ENCODE data around the gene HBM. TPM values are rescaled to one million over a fixed set of nuclear protein-coding genes. Genes with fewer than 3 reads are reported as not detected.
"Not testable (repeated sequence)": the region's sequence is repeated elsewhere in the genome, so short reads cannot be mapped to it uniquely, and the experiment has no call there.

HBM gene
- total RNA-seq, 1 experiment from 2014 or later, result not detected

GRCh38 chr16:160691-161190 lies 5.0 kb upstream of the HBM start:
- no peak overlapping the region for H3K4me3 ChIP-seq
- no peaks in the 10 kb centered on the region for H3K9me2 ChIP-seq (ENCODE audit: insufficient read depth)
- H3K4me2 ChIP-seq, result no peak overlapping the region
- TF ChIP-seq CTCF (conservative IDR thresholded peaks at IDR 0.05) (no peak), EZH2 (IDR thresholded peaks at IDR 0.05; ENCODE audit: low read depth) (no peak)
- no peak overlapping the region for H2AFZ ChIP-seq
- peaks cover 31% of the 10 kb centered on the region for H3K27me3 ChIP-seq (ENCODE audit: insufficient read depth, low read depth)
- no peak for DNase-seq
- no peaks in the 10 kb centered on the region for H4K20me1 ChIP-seq (ENCODE audit: insufficient read depth)
- CTCF ChIA-PET, result no interaction called here
- POLR2A ChIA-PET (ENCODE audit: unreplicated experiment), result interaction anchor here (0.6 kb wide), 1 partner anchor 83 kb away, joined by 6 read pairs; no protein-coding TSS in a partner anchor
- no peaks in the 10 kb centered on the region for H3K9me3 ChIP-seq (ENCODE audit: insufficient read depth, low read depth)
- H3K36me3 ChIP-seq (ENCODE audit: low read depth), result no peaks in the 10 kb centered on the region
- intact Hi-C loops (cut with micrococcal nuclease; ENCODE audit: unreplicated experiment), result no loop called here
- H3K79me2 ChIP-seq (ENCODE audit: low read depth), result no peaks in the 10 kb centered on the region
- H3K27ac ChIP-seq, result no peak overlapping the region
- BruUV-seq (replicated peaks), result no TSS peak
- no peaks in the 10 kb centered on the region for H3F3A ChIP-seq (ENCODE audit: insufficient read depth, low read depth)
- H3K4me1 ChIP-seq (replicated peaks; ENCODE audit: insufficient read depth), result no peaks in the 10 kb centered on the region

- H3K27ac ChIP-seq, result no peak overlapping the region
- DNase-seq, result no peak
- peaks cover 6% of the 10 kb centered on the region; the same call in 1 of the 2 replicates for H3F3A ChIP-seq (ENCODE audit: insufficient read depth, low read depth)
- H3K27me3 ChIP-seq (ENCODE audit: insufficient read depth, low read depth), result peaks cover 31% of the 10 kb centered on the region
- H3K79me2 ChIP-seq (ENCODE audit: low read depth), result no peaks in the 10 kb centered on the region
- no peak overlapping the region for H3K4me2 ChIP-seq
- H4K20me1 ChIP-seq (ENCODE audit: insufficient read depth), result no peaks in the 10 kb centered on the region
- H3K36me3 ChIP-seq (ENCODE audit: low read depth), result no peaks in the 10 kb centered on the region
- no TSS peak for BruUV-seq (replicated peaks)
- no peaks in the 10 kb centered on the region for H3K9me2 ChIP-seq (ENCODE audit: insufficient read depth)
- TF ChIP-seq CTCF (conservative IDR thresholded peaks at IDR 0.05), result no peak
- no peak for TF ChIP-seq EZH2 (IDR thresholded peaks at IDR 0.05; ENCODE audit: low read depth)
- H3K4me1 ChIP-seq (replicated peaks; ENCODE audit: insufficient read depth), result no peaks in the 10 kb centered on the region
- no peak overlapping the region for H2AFZ ChIP-seq
- POLR2A ChIA-PET (ENCODE audit: unreplicated experiment), result no interaction called here
- no peak overlapping the region for H3K4me3 ChIP-seq
- CTCF ChIA-PET, result no interaction called here
- H3K9me3 ChIP-seq (ENCODE audit: insufficient read depth, low read depth), result no peaks in the 10 kb centered on the region
- intact Hi-C loops (cut with micrococcal nuclease; ENCODE audit: unreplicated experiment), result no loop called here
Observed at GRCh38 chr16:162271-162991, 3.3 kb upstream of the HBM start.

GRCh38 chr16:163139-163538 lies 2.6 kb upstream of the HBM start:
- intact Hi-C loops (cut with micrococcal nuclease; ENCODE audit: unreplicated experiment); H3K9me3 ChIP-seq (ENCODE audit: insufficient read depth, low read depth); H2AFZ ChIP-seq; H3K79me2 ChIP-seq (ENCODE audit: low read depth); H3K4me2 ChIP-seq; H3K4me3 ChIP-seq; H3K27ac ChIP-seq; H3K4me1 ChIP-seq (replicated peaks; ENCODE audit: insufficient read depth); H3F3A ChIP-seq (ENCODE audit: insufficient read depth, low read depth); DNase-seq; H3K36me3 ChIP-seq (ENCODE audit: low read depth); BruUV-seq (replicated peaks); H4K20me1 ChIP-seq (ENCODE audit: insufficient read depth); POLR2A ChIA-PET (ENCODE audit: unreplicated experiment); CTCF ChIA-PET; H3K9me2 ChIP-seq (ENCODE audit: insufficient read depth): not testable (repeated sequence)
- peaks cover 26% of the 10 kb centered on the region for H3K27me3 ChIP-seq (ENCODE audit: insufficient read depth, low read depth)

- H3K9me2 ChIP-seq (ENCODE audit: insufficient read depth); H3K27ac ChIP-seq; BruUV-seq (replicated peaks); H3K9me3 ChIP-seq (ENCODE audit: insufficient read depth, low read depth); H3K36me3 ChIP-seq (ENCODE audit: low read depth); H3F3A ChIP-seq (ENCODE audit: insufficient read depth, low read depth); H3K4me1 ChIP-seq (replicated peaks; ENCODE audit: insufficient read depth); CTCF ChIA-PET; intact Hi-C loops (cut with micrococcal nuclease; ENCODE audit: unreplicated experiment); H3K4me3 ChIP-seq; H3K4me2 ChIP-seq; POLR2A ChIA-PET (ENCODE audit: unreplicated experiment); DNase-seq; H2AFZ ChIP-seq; H4K20me1 ChIP-seq (ENCODE audit: insufficient read depth); H3K79me2 ChIP-seq (ENCODE audit: low read depth): not testable (repeated sequence)
- peaks cover 22% of the 10 kb centered on the region for H3K27me3 ChIP-seq (ENCODE audit: insufficient read depth, low read depth)
Observed at GRCh38 chr16:163696-164095, 2.1 kb upstream of the HBM start.

GRCh38 chr16:164134-164823 lies 1.5 kb upstream of the HBM start:
- H3K4me1 ChIP-seq (replicated peaks; ENCODE audit: insufficient read depth); H3K79me2 ChIP-seq (ENCODE audit: low read depth); H3K9me3 ChIP-seq (ENCODE audit: insufficient read depth, low read depth); H3K36me3 ChIP-seq (ENCODE audit: low read depth); H2AFZ ChIP-seq; CTCF ChIA-PET; H3F3A ChIP-seq (ENCODE audit: insufficient read depth, low read depth); H3K9me2 ChIP-seq (ENCODE audit: insufficient read depth); H4K20me1 ChIP-seq (ENCODE audit: insufficient read depth); H3K27ac ChIP-seq; POLR2A ChIA-PET (ENCODE audit: unreplicated experiment); H3K4me2 ChIP-seq; BruUV-seq (replicated peaks); intact Hi-C loops (cut with micrococcal nuclease; ENCODE audit: unreplicated experiment); H3K4me3 ChIP-seq; DNase-seq: not testable (repeated sequence)
- peaks cover 18% of the 10 kb centered on the region for H3K27me3 ChIP-seq (ENCODE audit: insufficient read depth, low read depth)

Measured in PC-9 (cell line).